GM04503 (cell line): ENCODE measurements around the gene CTIF.

ENCODE experiments used
- DNase-seq: peaks from one replicate; pipeline ENCODE4 v3.0.0-alpha.2; 2012; ENCODE audit warnings: low read depth

Gene CTIF

DNA sequence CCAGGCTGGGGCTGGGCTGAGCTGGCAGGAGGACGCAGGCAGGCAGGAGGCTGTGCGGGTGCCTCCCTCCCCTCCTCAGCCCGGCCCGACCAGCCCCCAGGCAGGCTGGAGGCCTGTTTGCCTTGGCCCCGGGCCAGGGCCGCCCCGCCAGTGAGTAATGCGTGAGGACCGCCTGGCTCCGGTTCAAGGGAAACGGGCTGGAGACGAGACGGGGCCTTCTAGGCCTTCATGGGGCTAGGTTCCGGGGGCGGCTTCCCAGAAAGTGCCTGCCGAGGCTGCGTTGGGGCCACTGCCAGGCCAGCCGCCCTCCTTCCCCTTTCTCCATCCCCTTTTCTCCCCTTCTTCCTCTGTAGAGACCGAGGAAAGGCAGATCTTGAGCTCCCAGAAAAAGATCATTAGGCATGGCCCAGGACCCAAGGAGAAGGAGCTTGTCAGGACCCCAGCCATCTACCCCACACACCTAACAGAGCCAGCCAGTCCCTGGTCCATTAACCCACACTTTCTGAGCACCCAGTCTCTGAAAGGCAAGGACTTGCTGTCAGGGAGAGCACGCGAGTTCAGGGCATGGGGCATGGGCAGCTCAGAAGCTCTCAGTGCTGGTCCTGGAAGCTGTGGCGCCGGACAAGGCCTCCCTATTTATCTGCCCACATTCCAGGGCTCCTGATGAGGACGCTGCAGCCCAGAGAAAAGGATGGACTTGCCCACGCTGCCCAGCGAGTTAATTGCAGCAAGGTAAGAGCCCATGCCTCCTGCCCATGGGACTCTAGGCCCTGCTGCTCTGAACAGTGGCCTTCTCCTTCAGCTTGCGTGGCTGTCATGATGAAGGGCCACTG is 363.4 kb downstream of the CTIF start:
- no peak for DNase-seq

DNA sequence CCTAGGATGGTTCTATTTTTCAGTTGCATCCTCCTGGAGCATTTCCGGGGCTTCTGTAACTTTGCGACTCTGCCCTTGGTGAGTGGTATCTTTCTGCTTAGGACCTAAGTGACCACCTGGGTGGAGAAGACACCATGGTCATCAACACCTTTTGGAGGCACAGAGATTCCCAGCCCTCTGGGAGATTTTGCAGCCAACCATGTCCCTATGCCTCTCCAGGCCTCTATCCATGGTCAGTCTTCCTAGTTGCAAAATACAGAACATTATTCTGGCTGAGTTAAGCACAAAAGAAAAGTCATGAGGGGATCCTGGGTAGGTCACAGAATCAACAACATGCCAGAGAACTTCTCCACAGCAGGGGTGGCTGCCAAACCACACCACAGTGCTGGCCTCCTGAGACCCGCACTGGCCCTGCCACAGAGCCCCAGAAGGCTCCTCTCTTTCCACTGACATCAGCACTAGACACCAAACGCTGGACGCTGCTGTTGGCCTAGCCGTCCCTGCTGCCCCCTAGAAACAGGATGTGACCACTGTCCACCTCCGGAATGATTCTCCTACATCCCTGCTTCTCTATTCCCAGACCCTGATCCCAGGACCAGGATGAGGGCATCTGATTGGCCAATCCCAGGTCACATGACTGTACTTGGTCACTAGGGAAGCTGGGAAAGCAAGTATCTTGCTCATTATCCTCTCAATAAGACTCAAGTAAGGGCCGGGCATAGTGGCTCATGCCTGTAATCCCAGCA is 364.2 kb downstream of the CTIF start:
- DNase-seq = no peak

DNA sequence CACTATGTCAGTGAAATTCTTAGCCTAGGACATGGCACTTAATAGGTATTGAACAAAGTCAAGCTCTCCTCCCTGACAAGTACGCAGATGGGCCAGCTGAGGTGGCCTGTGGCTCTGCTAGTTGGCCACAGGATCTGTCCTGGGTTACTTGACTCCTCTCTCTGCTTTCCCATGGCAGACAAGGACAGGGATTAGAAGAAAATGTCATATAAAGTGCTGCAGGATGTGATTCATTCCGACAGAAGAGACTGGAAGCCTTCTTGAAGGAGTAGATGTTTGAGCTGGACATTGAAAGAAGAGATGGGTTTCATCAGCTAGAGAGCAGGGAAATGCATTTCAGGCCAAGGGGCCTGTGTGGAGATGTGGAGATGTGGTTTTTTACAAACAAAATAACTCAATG is 365.3 kb downstream of the CTIF start:
- no peak for DNase-seq

DNA sequence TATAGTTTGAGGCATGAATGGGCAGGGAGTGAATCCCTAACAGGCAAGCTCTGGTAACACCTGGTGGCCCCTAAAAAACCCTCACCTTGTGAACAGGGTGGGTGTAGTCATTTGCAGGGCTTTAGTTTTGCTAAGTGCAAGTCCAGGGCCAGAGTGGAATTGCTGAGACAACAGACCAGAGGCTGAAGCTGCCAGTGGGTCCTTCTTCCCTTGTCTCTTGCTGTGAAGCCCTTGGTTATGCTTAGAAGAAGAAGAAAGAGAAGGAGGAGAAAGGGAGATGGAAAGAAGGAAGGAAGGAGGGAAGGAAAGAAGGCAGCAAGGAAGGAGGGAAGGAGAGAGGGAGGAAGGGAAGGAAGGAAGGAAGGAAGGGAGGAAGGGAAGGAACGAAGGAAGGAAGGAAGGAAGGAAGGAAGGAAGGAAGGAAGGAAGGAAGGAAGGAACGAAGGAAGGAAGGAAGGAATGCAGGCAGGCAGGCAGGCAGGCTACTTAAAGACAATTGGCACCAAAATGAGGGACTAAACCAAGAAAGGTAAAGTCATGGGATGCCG is 366.1 kb downstream of the CTIF start:
- DNase-seq = no peak

DNA sequence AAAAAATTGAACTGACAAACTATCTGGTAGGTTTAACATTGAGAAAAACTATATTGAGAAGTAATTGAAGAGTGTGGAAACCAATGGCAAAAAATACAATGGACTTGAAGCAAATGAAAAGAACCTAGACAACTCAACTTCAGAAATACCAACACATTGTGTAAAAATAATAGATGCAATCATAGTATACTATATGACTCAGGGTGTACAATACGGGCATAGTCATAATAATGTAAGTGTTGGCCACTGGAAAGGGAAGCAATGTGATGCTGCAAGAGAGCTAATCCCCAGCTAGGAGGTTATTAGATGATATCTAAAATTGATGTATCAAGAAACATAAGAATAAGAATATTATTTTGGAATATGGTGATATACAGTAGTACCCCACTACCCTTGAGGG is 366.7 kb downstream of the CTIF start:
- no peak for DNase-seq

DNA sequence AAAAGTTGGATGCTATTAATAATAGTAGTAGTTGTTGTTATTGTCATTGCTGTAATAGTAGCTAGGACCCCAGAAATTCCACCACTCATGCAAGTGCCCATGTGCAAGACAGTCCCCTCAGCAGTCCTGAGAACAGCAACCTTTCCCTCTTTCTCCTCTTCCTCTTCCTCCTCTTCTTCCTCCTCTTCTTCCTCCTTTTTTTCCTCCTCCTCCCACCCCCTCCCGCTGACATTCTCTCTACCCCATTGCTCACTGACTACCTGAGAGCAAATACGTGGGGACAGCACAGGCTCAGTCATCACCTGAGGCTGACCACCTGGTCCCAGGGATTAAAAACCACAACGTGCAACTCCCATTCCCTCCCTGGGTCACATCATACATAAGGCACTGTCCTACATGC is 370.1 kb downstream of the CTIF start:
- DNase-seq = no peak

DNA sequence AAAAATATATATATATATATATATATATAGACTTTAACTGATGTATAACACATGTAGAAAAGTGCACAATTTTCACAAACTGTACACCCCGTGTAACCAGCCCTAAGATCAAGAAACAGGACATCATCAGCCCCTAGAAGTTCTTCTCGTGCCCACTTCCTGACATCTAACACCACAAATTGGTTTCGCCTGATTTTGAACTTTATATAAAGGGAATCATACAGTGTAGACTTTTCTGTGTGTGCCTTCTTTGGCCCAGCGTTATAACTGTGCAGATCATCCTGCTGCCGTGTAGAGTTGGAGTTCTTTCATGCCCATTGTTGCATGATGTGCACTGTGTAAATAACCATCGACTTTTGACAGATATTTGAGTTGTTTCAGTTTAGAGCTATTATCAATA is 370.9 kb downstream of the CTIF start:
- no peak for DNase-seq

DNA sequence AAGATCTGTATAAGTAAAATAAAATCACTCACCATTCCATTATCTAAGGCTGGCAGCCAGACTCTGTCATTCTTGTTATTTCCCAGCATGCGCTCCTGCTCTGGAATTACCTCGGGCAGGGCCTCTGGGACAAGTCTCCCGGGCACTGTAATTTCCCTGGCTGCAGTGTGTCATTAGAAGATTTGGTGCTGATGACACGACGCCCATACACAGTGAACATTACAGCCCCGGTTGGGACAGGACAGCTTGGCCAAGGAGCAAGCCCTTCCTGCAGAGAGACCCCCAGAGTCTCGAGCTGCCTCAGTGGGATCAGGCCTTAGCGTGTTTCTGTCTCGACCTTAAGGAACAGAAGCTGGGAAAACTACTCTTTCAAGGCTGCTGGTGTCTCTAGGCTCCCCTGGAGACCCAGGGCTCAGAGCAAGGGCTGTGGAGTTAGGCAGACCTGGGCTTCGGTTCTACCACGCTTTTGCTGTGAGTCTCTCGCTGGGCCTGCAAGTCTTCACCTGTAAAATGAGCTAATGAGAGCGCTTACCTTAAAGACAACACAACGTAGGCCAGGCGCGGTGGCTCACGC is 372.2 kb downstream of the CTIF start:
- no peak for DNase-seq
